AG04449 (cell line): Measurements from ENCODE around the gene PTPRM.

Source experiments
- CTCF ChIA-PET: fragments of 350-600 bp; formaldehyde crosslinking; extraction: SDS; loops from one replicate; lab custom pipeline; 2021; ENCODE audit warnings: antibody characterized with exemption; lab: Yijun Ruan, JAX
- POLR2A ChIA-PET: fragments of 400-600, 350-600 bp; formaldehyde crosslinking; extraction: SDS; loops from one replicate; lab custom pipeline; 2020; ENCODE audit warnings: antibody characterized with exemption, inconsistent platforms; lab: Yijun Ruan, JAX
- DNase-seq: peaks from one replicate; pipeline ENCODE4 v3.0.0-alpha.2; 2010; ENCODE audit warnings: low read depth, low spot score
- H3K4me3 ChIP-seq: 2 replicates; pipeline ENCODE4 v1.5.1; 2011; ENCODE audit warnings: low read depth, mild to moderate bottlenecking, control low read depth, low read length
- TF ChIP-seq, protein P1 (sequence below): IDR thresholded peaks from one replicate; pipeline ENCODE4 v1.5.1; 2011; ENCODE audit warnings: mild to moderate bottlenecking, moderate library complexity, low read length, control low read depth, inconsistent platforms; ENCODE audit not compliant: insufficient read depth; ENCODE audit errors: missing control alignments

PTPRM gene

DNA sequence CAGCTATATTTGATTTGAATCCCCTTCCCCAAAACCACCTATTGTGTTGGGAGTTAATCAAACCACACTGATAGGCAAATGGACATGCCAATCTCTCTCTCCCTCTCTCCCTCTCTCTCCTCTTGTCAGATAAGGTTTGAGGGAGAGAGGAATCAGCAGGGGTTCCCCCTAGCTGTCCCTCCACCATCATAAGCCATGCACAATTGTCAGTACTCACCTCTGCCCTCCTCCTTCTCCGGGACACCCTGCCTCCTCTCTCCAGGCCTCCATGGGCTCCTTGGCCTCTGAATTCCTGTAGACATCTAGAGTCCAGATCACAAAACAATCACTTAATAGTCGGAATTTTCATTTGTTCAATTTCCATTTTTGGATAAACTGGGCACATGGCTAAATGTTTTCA lies 798.4 kb downstream of the PTPRM start:
- no peak overlapping the region for H3K4me3 ChIP-seq
- TF ChIP-seq, protein P1, sequence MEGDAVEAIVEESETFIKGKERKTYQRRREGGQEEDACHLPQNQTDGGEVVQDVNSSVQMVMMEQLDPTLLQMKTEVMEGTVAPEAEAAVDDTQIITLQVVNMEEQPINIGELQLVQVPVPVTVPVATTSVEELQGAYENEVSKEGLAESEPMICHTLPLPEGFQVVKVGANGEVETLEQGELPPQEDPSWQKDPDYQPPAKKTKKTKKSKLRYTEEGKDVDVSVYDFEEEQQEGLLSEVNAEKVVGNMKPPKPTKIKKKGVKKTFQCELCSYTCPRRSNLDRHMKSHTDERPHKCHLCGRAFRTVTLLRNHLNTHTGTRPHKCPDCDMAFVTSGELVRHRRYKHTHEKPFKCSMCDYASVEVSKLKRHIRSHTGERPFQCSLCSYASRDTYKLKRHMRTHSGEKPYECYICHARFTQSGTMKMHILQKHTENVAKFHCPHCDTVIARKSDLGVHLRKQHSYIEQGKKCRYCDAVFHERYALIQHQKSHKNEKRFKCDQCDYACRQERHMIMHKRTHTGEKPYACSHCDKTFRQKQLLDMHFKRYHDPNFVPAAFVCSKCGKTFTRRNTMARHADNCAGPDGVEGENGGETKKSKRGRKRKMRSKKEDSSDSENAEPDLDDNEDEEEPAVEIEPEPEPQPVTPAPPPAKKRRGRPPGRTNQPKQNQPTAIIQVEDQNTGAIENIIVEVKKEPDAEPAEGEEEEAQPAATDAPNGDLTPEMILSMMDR = no peak
- DNase-seq = no peak
- ChIA-PET POLR2A (no interaction called here), CTCF (interaction anchor here (0.8 to 1.4 kb wide), 3 partner anchors 24 to 576 kb away, joined by 3 to 4 read pairs (median 4); no protein-coding TSS in a partner anchor)

DNA sequence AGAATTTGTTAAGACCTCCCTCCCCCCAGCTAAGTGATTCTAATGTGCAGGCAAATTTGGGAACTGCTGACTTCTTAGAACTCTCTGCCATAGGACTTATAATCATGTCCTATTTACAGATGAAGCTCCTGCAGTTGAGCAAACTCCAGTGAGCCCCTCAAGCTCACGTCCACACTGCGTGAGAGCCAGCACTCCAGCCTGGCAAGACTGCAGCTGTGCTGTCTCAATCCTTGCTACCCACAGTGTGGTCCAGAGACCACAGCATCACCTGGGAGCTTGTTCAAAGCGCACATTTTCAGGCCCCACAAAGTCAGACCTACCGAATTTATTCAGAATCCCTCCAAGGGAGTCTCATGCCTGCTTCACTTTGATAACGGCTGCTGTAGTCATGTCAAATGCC lies 799.0 kb downstream of the PTPRM start:
- H3K4me3 ChIP-seq = no peak overlapping the region
- ChIA-PET CTCF (interaction anchor here (1.4 kb wide), 1 partner anchor 24 kb away, joined by 4 read pairs; no protein-coding TSS in a partner anchor), POLR2A (no interaction called here)
- no peak for DNase-seq
- TF ChIP-seq, protein P1 = no peak

DNA sequence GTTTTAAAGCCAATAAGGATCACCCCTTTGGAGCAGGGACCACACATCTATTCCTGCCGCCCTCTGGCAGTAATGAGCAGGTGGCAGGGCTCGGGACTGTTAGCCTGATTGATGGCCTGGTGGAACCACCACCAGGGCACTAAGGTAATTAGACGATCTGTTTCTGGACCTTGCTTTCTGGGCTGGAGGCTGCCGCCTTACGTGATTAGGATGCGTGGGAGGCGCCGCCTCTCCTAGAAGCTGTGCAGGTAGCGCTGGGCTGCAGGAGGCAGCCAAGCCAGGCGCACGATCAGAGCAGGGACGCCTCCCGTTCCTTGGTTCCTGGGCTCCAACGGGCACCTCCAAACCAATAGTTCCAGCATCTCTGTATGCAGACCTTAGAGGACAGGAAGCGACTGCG lies 799.5 kb downstream of the PTPRM start:
- POLR2A ChIA-PET = no interaction called here
- TF ChIP-seq, protein P1 = no peak
- CTCF ChIA-PET = interaction anchor here (1.4 kb wide), 1 partner anchor 23 kb away, joined by 4 read pairs; no protein-coding TSS in a partner anchor
- DNase-seq = no peak
- H3K4me3 ChIP-seq = no peak overlapping the region

DNA sequence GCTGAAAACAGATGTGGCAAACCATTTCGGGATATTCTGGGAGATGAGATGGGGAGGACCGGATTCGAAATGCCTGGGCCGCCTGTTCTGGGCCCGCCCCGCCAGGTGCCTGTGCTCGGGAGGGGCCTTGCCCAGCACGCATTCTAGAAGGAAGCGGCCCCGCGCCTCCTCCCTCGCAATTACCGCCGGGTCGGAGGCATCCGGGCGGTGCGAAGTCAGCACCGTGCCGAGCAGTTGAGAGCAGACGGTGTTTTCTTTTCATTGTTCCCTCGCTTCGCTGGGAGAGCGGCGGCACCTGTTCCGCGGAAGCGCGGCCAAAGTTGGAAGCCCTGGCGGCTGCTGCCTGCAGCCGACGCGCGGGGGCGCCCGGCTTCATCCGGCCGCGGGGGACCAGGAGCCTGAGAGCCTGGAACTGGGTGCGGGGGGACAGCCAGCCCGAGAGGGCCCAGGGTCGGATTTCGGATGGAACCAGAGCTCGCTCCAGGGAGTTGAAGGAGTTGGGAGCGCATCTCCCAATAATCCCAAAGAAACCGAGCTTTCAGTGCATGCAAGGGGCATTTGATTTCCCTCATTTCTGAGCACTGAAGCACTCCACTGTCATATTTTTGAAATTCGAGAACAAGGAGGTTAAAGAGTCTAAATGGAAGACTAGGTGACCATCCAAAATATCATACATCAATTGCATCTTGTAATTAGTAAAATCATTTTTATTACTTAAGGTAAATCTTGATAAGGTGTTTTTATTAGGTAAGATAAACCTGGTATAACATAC lies 800.3 kb downstream of the PTPRM start:
- H3K4me3 ChIP-seq = peak overlapping the region; percentile 34
- TF ChIP-seq, protein P1 = peak; percentile 59
- ChIA-PET POLR2A (no interaction called here), CTCF (interaction anchor here (0.8 to 3.6 kb wide), 2 partner anchors 22 to 27 kb away, joined by 5 to 19 read pairs; no protein-coding TSS in a partner anchor)
- no peak for DNase-seq

DNA sequence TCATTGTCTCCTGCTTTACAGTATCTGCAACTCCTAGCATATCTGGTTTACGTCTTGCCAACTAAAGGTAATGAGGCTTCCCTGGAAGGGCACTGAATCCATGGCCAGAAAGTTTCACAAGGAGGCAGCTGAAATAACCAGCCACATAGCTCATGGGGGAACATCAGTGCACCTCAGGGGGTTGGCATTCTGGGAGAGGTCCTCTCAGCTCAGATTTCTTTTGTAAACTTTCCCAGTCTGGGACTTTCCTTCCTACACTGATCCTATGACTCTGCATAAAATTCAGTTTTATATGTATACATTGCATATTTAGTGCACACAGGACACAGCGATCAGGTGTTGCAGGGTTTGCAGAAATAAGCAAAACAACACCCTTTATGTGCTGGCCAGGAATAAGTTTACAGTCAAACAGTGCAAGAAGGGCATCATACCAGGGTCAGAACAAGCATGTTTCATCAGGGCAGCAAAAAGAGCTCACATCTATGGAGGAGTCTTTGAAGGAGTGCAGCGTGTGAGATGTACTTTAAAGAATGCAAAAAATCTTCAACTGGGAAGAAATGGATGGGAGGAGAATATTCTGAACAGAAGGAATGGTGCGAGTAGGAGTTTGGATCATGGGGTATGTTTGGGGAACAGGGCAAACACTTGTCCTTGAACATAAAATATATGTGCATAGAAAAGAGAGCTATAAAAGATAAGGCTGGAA lies 801.5 kb downstream of the PTPRM start:
- no peak overlapping the region for H3K4me3 ChIP-seq
- TF ChIP-seq, protein P1 = no peak
- DNase-seq = no peak
- ChIA-PET CTCF (interaction anchor here (1.0 to 3.6 kb wide), 3 partner anchors 21 to 579 kb away, joined by 3 to 19 read pairs (median 3); no protein-coding TSS in a partner anchor), POLR2A (no interaction called here)

DNA sequence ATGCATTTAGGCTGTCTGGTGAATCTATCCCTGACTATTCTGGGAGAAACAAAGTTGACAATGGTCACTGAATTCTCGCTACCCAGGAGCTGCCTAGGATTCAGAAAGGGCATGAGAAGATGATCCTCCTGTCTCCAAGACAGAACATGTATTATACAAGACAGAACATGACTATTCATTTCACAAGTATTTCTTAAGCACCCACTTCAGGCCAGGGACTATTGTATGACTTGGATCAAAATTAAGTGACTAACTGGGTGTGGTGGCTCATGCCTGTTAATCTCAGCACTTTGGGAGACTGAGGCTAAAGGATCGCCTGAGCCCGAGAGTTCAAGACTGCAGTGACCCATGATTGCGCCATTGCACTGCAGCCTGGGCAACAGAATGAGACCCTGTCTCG lies 806.4 kb downstream of the PTPRM start:
- ChIA-PET CTCF (interaction anchor here (2.7 kb wide), 1 partner anchor 16 kb away, joined by 16 read pairs; no protein-coding TSS in a partner anchor), POLR2A (no interaction called here)
- H3K4me3 ChIP-seq = no peak overlapping the region
- no peak for DNase-seq
- TF ChIP-seq, protein P1 = no peak
